SK-N-MC (cell line): ENCODE results near the gene GDPD1.

ENCODE experiments used
- DNase-seq: peaks from one replicate; pipeline ENCODE4 v3.0.0-alpha.2; 2011; ENCODE audit warnings: low read depth, low spot score
- H3K27ac ChIP-seq: fragments of 200-600 bp; sonication (generic); 2 replicates; pipeline ENCODE4 v1.5.1; 2016; ENCODE audit warnings: mixed run types
- H3K36me3 ChIP-seq: fragments of 200-600 bp; sonication (generic); 2 replicates; pipeline ENCODE4 v1.6.1; 2017; ENCODE audit warnings: antibody characterized with exemption, low read length, mixed read lengths; ENCODE audit not compliant: insufficient read depth
- H3K4me3 ChIP-seq: fragments of 200-600 bp; sonication (generic); 2 replicates; pipeline ENCODE4 v1.5.1; 2016
- H3K9ac ChIP-seq: fragments of 200-600 bp; sonication (generic); 2 replicates; pipeline ENCODE4 v1.8.0; 2017; ENCODE audit warnings: mixed run types, mixed read lengths; ENCODE audit not compliant: insufficient read length
- H3K9me3 ChIP-seq: fragments of 200-600 bp; sonication (generic); 2 replicates; pipeline ENCODE4 v1.6.1; 2017; ENCODE audit warnings: low read depth, mild to moderate bottlenecking, antibody characterized with exemption, low read length, moderate library complexity, mixed read lengths
- EZH2 ChIP-seq: fragments of 200-600 bp; sonication (generic); IDR thresholded peaks from one replicate; pipeline ENCODE4 v1.6.1; 2017; ENCODE audit warnings: antibody characterized with exemption
- FOXP2 ChIP-seq: optimal IDR thresholded peaks from 2 replicates; pipeline ENCODE3; 2011; ENCODE audit warnings: mild to moderate bottlenecking, moderate library complexity; ENCODE audit not compliant: insufficient read depth; ENCODE audit errors: extremely low read length, control extremely low read depth
- POLR2AphosphoS5 ChIP-seq: IDR thresholded peaks from 2 replicates; pipeline ENCODE4 v1.6.1; 2012; ENCODE audit warnings: mild to moderate bottlenecking, low read depth, low read length, borderline replicate concordance

The GDPD1 gene

GRCh38 chr17:59185997-59186396 is 34.3 kb upstream of the GDPD1 start:
- no peaks in the 10 kb centered on the region for H3K9me3 ChIP-seq
- no peak overlapping the region for H3K4me3 ChIP-seq
- no peak overlapping the region for H3K9ac ChIP-seq
- no peak for DNase-seq
- H3K36me3 ChIP-seq = peaks cover 39% of the 10 kb centered on the region
- TF ChIP-seq EZH2 = no peak
- TF ChIP-seq POLR2AphosphoS5 = no peak
- TF ChIP-seq FOXP2 = no peak
- no peak overlapping the region for H3K27ac ChIP-seq

GRCh38 chr17:59186850-59187249 is 33.5 kb upstream of the GDPD1 start:
- H3K36me3 ChIP-seq = peaks cover 45% of the 10 kb centered on the region

GRCh38 chr17:59190806-59191205 is 29.5 kb upstream of the GDPD1 start:
- H3K9me3 ChIP-seq = no peaks in the 10 kb centered on the region
- TF ChIP-seq POLR2AphosphoS5 (no peak), FOXP2 (no peak), EZH2 (no peak)
- peaks cover 74% of the 10 kb centered on the region for H3K36me3 ChIP-seq

More at GRCh38 chr17:59186850-59187249, 33.5 kb upstream of the GDPD1 start:
- no peak for TF ChIP-seq POLR2AphosphoS5
- no peak for TF ChIP-seq FOXP2
- no peak for TF ChIP-seq EZH2
- H3K9ac ChIP-seq = no peak overlapping the region
- H3K9me3 ChIP-seq = no peaks in the 10 kb centered on the region
- no peak overlapping the region for H3K4me3 ChIP-seq
- DNase-seq = no peak
- no peak overlapping the region for H3K27ac ChIP-seq

GRCh38 chr17:59193336-59193862 is 26.9 kb upstream of the GDPD1 start:
- Histone ChIP-seq H3K9ac (no peak overlapping the region), H3K9me3 (no peaks in the 10 kb centered on the region), H3K36me3 (peaks cover 81% of the 10 kb centered on the region), H3K27ac (no peak overlapping the region), H3K4me3 (no peak overlapping the region)
- no peak for TF ChIP-seq FOXP2
- TF ChIP-seq POLR2AphosphoS5 = no peak
- no peak for TF ChIP-seq EZH2
- DNase-seq = no peak

More at GRCh38 chr17:59190806-59191205, 29.5 kb upstream of the GDPD1 start:
- Histone ChIP-seq H3K9ac (no peak overlapping the region), H3K27ac (no peak overlapping the region), H3K4me3 (no peak overlapping the region)
- DNase-seq = no peak

- Histone ChIP-seq H3K9ac (no peak overlapping the region), H3K4me3 (no peak overlapping the region), H3K27ac (no peak overlapping the region), H3K9me3 (no peaks in the 10 kb centered on the region), H3K36me3 (peaks cover 72% of the 10 kb centered on the region)
- no peak for DNase-seq
- TF ChIP-seq POLR2AphosphoS5 (no peak), EZH2 (no peak), FOXP2 (no peak)
Observed at GRCh38 chr17:59199398-59199797, 20.9 kb upstream of the GDPD1 start.

- no peak for DNase-seq
- TF ChIP-seq FOXP2 (no peak), EZH2 (no peak)
- no peak overlapping the region for H3K9ac ChIP-seq
- no peaks in the 10 kb centered on the region for H3K9me3 ChIP-seq
- H3K36me3 ChIP-seq = peaks cover 46% of the 10 kb centered on the region
- no peak overlapping the region for H3K4me3 ChIP-seq
- H3K27ac ChIP-seq = no peak overlapping the region
Observed at GRCh38 chr17:59202320-59202719, 18.0 kb upstream of the GDPD1 start.

GRCh38 chr17:59219370-59219769 is 941 bp upstream of the GDPD1 start:
- H3K36me3 ChIP-seq = no peaks in the 10 kb centered on the region
- no peak overlapping the region for H3K9ac ChIP-seq
- no peak overlapping the region for H3K4me3 ChIP-seq
- H3K27ac ChIP-seq = no peak overlapping the region
- no peak for TF ChIP-seq POLR2AphosphoS5
- no peak for TF ChIP-seq EZH2
- no peak for TF ChIP-seq FOXP2
- no peak for DNase-seq
- no peaks in the 10 kb centered on the region for H3K9me3 ChIP-seq

- no peak for DNase-seq
- TF ChIP-seq FOXP2 (no peak), POLR2AphosphoS5 (no peak), EZH2 (no peak)
- no peak overlapping the region for H3K27ac ChIP-seq
Observed at GRCh38 chr17:59219992-59220327, 351 bp upstream of the GDPD1 start.

More at GRCh38 chr17:59219992-59220327, 351 bp upstream of the GDPD1 start:
- H3K36me3 ChIP-seq = no peaks in the 10 kb centered on the region
- H3K9me3 ChIP-seq = no peaks in the 10 kb centered on the region
- peak overlapping the region; percentile 100 for H3K4me3 ChIP-seq
- peak overlapping the region; percentile 76 for H3K9ac ChIP-seq
